HepG2 (cell line): Measurements from ENCODE around the gene ONECUT3. TPM values are rescaled to one million over a fixed set of nuclear protein-coding genes. Genes with fewer than 3 reads are reported as not detected.

Source experiments
- DBP ChIP-seq: sonication (generic); formaldehyde crosslinking; IDR thresholded peaks from 2 replicates; pipeline ENCODE4 v1.4.0; 2020; ENCODE audit warnings: missing genetic modification reagents; ENCODE audit errors: not compliant biosample characterization
- GATAD2A ChIP-seq: IDR thresholded peaks from 2 replicates; pipeline ENCODE4 v1.6.1; 2016
- HNF1A ChIP-seq, 2 experiments: sonication (generic) in 1 of 2; formaldehyde crosslinking in 1 of 2; IDR thresholded peaks; 2 replicates each; pipeline versions ENCODE4 v1.4.0 to v1.6.1; 2016 to 2020; ENCODE audit warnings: borderline replicate concordance in 1 of 2, low read depth in 1 of 2, mild to moderate bottlenecking in 1 of 2, missing genetic modification reagents in 1 of 2
- USF2 ChIP-seq, 2 experiments: sonication (generic) in 1 of 2; formaldehyde crosslinking in 1 of 2; IDR thresholded peaks; 2 replicates each; pipeline versions ENCODE4 v1.5.1 to v1.6.1; 2011 to 2020; ENCODE audit warnings: borderline replicate concordance in 1 of 2, low read depth in 1 of 2, low read length in 1 of 2, mild to moderate bottlenecking in 1 of 2, missing genetic modification reagents in 1 of 2, moderate library complexity in 1 of 2
- ZMYM2 ChIP-seq: sonication (generic); formaldehyde crosslinking; IDR thresholded peaks from 2 replicates; pipeline ENCODE4 v1.8.0; 2022; ENCODE audit warnings: mild to moderate bottlenecking, missing genetic modification reagents
- ZUFSP ChIP-seq: sonication (generic); formaldehyde crosslinking; IDR thresholded peaks from 2 replicates; pipeline ENCODE4 v1.9.0; 2021; ENCODE audit warnings: missing genetic modification reagents, mild to moderate bottlenecking, borderline replicate concordance
- polyA plus RNA-seq, 8 experiments: library from polyadenylated mRNA; depleted of rRNA in 3 of 8; stranded (reverse) in 7 of 8; unstranded in 1 of 8; fragments of >200 nt; fragmentation: Illumina TruSeq in 4 of 8; extraction: Trizol in 4 of 8; gene quantifications; 2 replicates each; pipeline versions ENCODE4 v1.2.1 to v1.2.3, GENCODE V29; 2011 to 2016; ENCODE audit warnings: low read depth in 4 of 8, missing spikeins in 1 of 8, mixed read lengths in 1 of 8; ENCODE audit not compliant: insufficient read depth in 1 of 8
- total RNA-seq, 5 experiments: library from RNA; depleted of rRNA; stranded (reverse); fragments of >200 nt; fragmentation: Illumina TruSeq; extraction: Trizol; gene quantifications; 2 replicates each; pipeline ENCODE4 v1.2.3, GENCODE V29; 2016; ENCODE audit warnings: low read depth in 1 of 5
- TF ChIP-seq, protein P1 (sequence below): sonication (generic); formaldehyde crosslinking; IDR thresholded peaks from 2 replicates; pipeline ENCODE4 v1.4.0; 2020; ENCODE audit warnings: missing genetic modification reagents, mild to moderate bottlenecking, borderline replicate concordance
- TF ChIP-seq, protein P2 (sequence below): sonication (generic); formaldehyde crosslinking; IDR thresholded peaks from 2 replicates; pipeline ENCODE4 v1.5.1; 2020; ENCODE audit warnings: mild to moderate bottlenecking, missing genetic modification reagents

Gene ONECUT3
- total and polyA plus RNA-seq, 2 of the 13 experiments (the other 11 are each of a cell fraction or from before 2014, with no cell fraction given): under 0.01 TPM; not detected in 1

- TF ChIP-seq ZMYM2 (no peak), USF2 (IDR thresholded peaks at IDR 0.05; ENCODE audit: low read depth, low read length) (no peak), USF2 (CRISPR knock-in tag; IDR thresholded peaks at IDR 0.05; ENCODE audit: borderline replicate concordance) (peak; percentile 0; the same call in 1 of the 2 replicates), ZUFSP (CRISPR knock-in tag) (no peak), GATAD2A (CRISPR knock-in tag) (no peak), HNF1A (IDR thresholded peaks at IDR 0.05; ENCODE audit: low read depth) (no peak), HNF1A (CRISPR knock-in tag; IDR thresholded peaks at IDR 0.05; ENCODE audit: borderline replicate concordance) (no peak), DBP (CRISPR knock-in tag) (no peak)
- TF ChIP-seq, protein P1, sequence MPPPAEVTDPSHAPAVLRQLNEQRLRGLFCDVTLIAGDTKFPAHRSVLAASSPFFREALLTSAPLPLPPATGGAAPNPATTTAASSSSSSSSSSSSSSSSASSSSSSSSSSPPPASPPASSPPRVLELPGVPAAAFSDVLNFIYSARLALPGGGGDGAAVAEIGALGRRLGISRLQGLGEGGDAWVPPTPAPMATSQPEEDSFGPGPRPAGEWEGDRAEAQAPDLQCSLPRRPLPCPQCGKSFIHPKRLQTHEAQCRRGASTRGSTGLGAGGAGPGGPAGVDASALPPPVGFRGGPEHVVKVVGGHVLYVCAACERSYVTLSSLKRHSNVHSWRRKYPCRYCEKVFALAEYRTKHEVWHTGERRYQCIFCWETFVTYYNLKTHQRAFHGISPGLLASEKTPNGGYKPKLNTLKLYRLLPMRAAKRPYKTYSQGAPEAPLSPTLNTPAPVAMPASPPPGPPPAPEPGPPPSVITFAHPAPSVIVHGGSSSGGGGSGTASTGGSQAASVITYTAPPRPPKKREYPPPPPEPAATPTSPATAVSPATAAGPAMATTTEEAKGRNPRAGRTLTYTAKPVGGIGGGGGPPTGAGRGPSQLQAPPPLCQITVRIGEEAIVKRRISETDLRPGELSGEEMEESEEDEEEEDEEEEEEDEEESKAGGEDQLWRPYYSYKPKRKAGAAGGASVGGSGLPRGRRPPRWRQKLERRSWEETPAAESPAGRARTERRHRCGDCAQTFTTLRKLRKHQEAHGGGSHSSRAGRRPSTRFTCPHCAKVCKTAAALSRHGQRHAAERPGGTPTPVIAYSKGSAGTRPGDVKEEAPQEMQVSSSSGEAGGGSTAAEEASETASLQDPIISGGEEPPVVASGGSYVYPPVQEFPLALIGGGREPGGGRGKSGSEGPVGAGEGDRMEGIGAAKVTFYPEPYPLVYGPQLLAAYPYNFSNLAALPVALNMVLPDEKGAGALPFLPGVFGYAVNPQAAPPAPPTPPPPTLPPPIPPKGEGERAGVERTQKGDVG (CRISPR knock-in tag): peak; percentile 17; the same call in 1 of the 2 replicates
- TF ChIP-seq, protein P2, sequence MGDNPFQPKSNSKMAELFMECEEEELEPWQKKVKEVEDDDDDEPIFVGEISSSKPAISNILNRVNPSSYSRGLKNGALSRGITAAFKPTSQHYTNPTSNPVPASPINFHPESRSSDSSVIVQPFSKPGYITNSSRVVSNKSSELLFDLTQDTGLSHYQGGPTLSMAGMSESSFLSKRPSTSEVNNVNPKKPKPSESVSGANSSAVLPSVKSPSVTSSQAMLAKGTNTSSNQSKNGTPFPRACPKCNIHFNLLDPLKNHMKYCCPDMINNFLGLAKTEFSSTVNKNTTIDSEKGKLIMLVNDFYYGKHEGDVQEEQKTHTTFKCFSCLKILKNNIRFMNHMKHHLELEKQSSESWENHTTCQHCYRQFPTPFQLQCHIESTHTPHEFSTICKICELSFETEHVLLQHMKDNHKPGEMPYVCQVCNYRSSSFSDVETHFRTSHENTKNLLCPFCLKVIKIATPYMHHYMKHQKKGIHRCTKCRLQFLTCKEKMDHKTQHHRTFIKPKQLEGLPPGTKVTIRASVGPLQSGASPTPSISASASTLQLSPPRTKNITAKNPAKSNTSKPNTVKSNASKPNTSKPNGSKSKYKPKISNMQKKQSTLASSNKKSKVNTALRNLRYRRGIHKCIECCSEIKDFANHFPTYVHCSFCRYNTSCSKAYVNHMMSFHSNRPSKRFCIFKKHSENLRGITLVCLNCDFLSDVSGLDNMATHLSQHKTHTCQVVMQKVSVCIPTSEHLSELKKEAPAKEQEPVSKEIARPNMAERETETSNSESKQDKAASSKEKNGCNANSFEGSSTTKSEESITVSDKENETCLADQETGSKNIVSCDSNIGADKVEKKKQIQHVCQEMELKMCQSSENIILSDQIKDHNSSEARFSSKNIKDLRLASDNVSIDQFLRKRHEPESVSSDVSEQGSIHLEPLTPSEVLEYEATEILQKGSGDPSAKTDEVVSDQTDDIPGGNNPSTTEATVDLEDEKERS: no peak
Measured at GRCh38 chr19:1796395-1797142, 43.3 kb downstream of the ONECUT3 start (continued).
